H1 (cell line): Measurements from ENCODE around the gene FHOD1. TPM values are rescaled to one million over a fixed set of nuclear protein-coding genes. Genes with fewer than 3 reads are reported as not detected.

Experiments used
- CTCF ChIP-seq, 3 experiments: IDR thresholded peaks; 1 replicate in 2 of 3; 2 replicates in 1 of 3; pipeline versions ENCODE4 v1.5.1 to v1.6.1; 2011; ENCODE audit warnings: low read length in 3 of 3, mild to moderate bottlenecking in 3 of 3, inconsistent platforms in 2 of 3, low read depth in 1 of 3, moderate library complexity in 1 of 3; ENCODE audit not compliant: insufficient read depth in 1 of 3; ENCODE audit errors: control extremely low read depth in 1 of 3
- JUN ChIP-seq: IDR thresholded peaks from 2 replicates; pipeline ENCODE4 v1.6.1; 2011; ENCODE audit warnings: low read depth, mild to moderate bottlenecking, improper control_type of control experiment, low read length
- SAP30 ChIP-seq: fragments of 300-600 bp; sonication (generic); IDR thresholded peaks from 2 replicates; pipeline ENCODE4 v1.7.1; 2012; ENCODE audit warnings: low read length, moderate library complexity, mild to moderate bottlenecking, inconsistent platforms; ENCODE audit not compliant: insufficient read depth, insufficient replicate concordance
- TAF1 ChIP-seq: IDR thresholded peaks from 2 replicates; pipeline ENCODE4 v1.6.1; 2011; ENCODE audit warnings: mild to moderate bottlenecking, low read depth, low read length
- polyA plus RNA-seq, 7 experiments: library from polyadenylated mRNA; depleted of rRNA in 3 of 7; stranded (reverse) in 5 of 7; unstranded in 2 of 7; fragments of >200 nt in 5 of 7; fragments of 200-250 nt in 2 of 7; gene quantifications; 1 replicate in 5 of 7; 2 replicates in 1 of 7; 4 replicates in 1 of 7; pipeline versions ENCODE4 v1.2.1 to v1.2.3, GENCODE V29; 2011 to 2013; ENCODE audit warnings: missing spikeins in 2 of 7, mixed read lengths in 2 of 7
- total RNA-seq: library from RNA; stranded (reverse); fragmentation: NEBNext Ultra II Directional; extraction: Animal tissue kit (Norgen Biotek cat#: 25700); gene quantifications from 2 replicates; pipeline ENCODE4 v1.2.1, GENCODE V29; 2021

FHOD1 gene
- total and polyA plus RNA-seq, 2 of the 8 experiments (the other 6 are each of a cell fraction or from before 2014, with no cell fraction given), result 31.3 to 60.7 TPM

GRCh38 chr16:67212766-67213165 is 34.5 kb downstream of the FHOD1 start (continued):
- TF ChIP-seq CTCF (IDR thresholded peaks at IDR 0.05; ENCODE audit: control extremely low read depth in 1 of 3, insufficient read depth in 1 of 3, low read depth in 1 of 3, low read length in 3 of 3) (no peak), SAP30 (no peak), TAF1 (no peak), JUN (no peak)
